Esophagus mucosa (tissue), 1 donor: ENCODE measurements around the gene SCAND1. TPM values are rescaled to one million over a fixed set of nuclear protein-coding genes. Genes with fewer than 3 reads are reported as not detected.
A peak's percentile ranks its signal among the peaks of the same experiment; 100 is the strongest.
"Not testable (repeated sequence)": the region's sequence is repeated elsewhere in the genome, so short reads cannot be mapped to it uniquely, and the experiment has no call there.

ENCODE experiments used
- ATAC-seq: fragments of 200-7000 bp; cut with Tn5 transposase; one replicate; pipeline ENCODE4 v1.9.1; 2020
- total RNA-seq: library from RNA; stranded (reverse); gene quantifications from one replicate; pipeline ENCODE4 v1.2.4, GENCODE V29; 2023
- donor health status: DM: yes; HTN: yes; CAD: no.

The SCAND1 gene
- total RNA-seq, 1 donor from 2014 or later: 47.9 TPM

- ATAC-seq: no peak
Observed at GRCh38 chr20:35956616-35957015, 2.3 kb upstream of the SCAND1 start.

GRCh38 chr20:35954907-35955251 is 577 bp upstream of the SCAND1 start:
- ATAC-seq: no peak

DNA sequence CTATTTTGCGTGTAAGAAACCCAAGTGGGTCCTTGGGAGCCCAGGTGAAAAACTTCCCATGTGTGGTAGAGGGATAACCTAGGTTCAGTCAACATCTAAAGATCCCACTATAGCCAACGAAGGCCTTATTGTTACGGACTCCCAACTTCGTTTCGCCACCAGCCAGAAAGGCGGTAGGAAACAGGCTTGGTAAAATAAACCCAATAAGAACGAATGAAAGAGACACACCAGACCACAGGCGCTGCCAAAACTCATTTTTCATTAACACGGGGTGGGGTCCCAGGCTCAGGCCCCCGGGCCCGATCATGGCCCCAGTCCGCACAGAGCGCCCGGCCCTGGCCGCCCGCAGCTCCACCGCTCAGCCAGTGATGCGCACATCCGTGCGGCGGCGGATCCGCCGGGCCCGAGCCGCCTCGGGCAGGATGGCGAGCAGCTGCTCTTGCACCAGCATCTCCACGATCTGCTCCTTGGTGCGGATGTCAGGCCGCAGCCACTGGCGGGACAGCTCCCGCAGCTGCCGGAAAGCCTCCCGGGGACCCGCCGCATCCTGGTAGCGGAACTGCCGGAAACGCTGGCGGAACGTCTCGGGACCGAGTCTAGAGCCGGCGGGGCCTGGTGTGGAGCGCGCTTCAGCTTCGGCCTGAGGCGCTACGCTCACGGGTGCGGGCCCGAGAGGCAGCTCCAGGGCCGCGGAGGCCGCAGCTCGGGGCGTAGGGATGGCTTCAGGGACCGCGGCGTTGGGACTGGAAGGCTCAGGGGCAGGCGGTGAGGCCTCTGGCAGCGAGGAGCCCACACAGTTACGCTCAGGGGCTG is 709 bp downstream of the SCAND1 start:
- ATAC-seq: peak; percentile 45

- ATAC-seq: no peak
Observed at GRCh38 chr20:35952480-35953386, 1.6 kb downstream of the SCAND1 start.

- ATAC-seq: not testable (repeated sequence)
Observed at GRCh38 chr20:35952080-35952479, 2.2 kb downstream of the SCAND1 start.

- ATAC-seq: no peak
Observed at GRCh38 chr20:35950093-35950492, 4.2 kb downstream of the SCAND1 start.

DNA sequence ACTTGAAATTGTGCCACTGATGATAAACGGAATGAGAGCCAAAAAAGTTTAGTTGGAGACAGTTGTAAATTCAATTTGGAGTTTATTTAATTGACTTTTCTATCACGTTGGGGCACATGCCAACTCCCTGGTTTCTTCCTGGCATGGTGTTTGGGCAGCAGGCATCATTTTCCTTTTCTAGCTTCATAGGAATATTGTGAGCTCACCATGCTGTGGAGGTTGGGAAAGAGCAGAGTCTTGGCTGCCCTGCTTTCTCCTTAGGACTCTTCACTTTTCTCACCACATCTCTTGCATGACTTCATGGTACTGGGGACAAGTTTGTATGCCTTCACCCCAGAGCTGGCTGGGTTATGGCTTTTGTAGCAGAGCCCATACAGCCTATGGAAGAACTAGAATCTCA is 6.4 kb downstream of the SCAND1 start:
- no peak for ATAC-seq

DNA sequence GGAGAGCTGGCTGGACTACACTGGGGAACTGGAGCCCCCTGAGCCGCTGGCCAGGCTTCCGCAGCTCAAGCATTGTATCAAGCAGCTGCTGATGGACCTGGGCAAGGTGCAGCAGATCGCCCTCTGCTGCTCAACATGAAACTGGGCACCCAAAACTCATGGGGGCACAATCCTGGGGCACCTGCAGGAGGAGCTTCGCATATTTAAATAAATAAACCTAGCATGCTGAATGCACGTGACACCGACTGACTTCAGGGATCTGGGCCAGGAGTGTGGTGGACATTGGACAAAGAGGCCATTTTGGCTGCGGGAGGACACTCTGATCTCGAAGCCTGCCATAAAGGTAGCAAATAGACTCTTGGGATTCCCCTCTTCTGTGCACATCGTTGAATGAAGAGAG is 6.8 kb downstream of the SCAND1 start:
- ATAC-seq: peak; percentile 27

DNA sequence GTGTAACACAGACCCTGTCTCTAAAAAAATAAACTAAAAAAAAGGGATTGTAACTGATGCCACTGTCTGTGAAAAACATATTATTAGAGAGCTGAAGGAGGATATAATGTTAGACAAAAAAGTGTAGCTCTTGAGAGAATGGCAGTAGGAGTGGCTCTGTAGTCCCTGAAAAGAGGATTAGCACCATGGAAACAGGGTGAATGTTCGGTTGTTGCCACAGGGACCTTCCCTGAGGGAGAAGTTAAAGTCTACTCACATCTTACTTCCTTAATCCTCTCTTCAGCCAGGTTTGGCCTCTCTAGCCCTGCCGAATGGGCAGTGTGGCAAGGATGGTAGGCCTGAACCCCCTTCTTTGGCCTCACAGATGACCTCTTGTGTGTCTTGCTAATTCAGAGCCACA is 12.1 kb downstream of the SCAND1 start:
- ATAC-seq: no peak

DNA sequence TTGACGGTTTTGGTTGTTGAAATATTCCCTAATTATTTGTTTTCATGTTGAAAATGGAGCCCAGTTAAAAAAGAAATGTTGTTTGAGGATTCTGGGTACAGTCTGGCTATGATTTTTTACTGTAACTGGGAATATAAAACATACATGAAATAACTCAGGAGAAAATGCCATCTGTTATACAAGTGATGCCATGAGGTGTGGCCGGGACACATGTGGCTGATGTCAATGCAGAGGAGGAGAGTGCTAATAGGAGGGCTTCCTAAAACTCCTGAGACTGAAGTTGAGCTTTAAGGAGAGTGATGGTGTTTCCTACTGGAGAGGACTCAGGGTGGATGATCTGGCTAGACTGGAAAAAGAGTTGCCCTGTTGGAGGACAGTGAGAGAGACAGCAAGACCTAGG is 12.7 kb downstream of the SCAND1 start:
- no peak for ATAC-seq

- no peak for ATAC-seq
Observed at GRCh38 chr20:35939264-35939663, 15.0 kb downstream of the SCAND1 start.

DNA sequence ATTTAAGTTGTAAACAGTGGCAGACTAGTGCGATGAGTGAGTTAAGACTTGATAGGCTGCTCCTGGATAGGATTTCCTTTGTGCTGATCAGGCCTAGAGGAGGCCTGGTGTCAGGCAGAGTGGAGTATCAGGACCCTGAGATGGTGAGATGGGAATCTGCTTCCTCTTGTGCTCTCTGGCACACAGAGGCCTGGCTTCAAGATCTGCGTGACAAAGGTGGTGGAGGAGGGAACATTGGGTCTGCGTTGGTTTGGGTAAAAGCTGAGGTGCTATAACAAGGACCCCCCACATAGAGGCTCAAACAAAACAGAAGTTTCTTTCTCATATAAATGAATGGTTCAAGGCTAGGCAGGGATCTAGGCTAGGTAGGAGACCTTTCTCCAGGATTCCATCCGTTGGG is 20.3 kb downstream of the SCAND1 start:
- no peak for ATAC-seq

DNA sequence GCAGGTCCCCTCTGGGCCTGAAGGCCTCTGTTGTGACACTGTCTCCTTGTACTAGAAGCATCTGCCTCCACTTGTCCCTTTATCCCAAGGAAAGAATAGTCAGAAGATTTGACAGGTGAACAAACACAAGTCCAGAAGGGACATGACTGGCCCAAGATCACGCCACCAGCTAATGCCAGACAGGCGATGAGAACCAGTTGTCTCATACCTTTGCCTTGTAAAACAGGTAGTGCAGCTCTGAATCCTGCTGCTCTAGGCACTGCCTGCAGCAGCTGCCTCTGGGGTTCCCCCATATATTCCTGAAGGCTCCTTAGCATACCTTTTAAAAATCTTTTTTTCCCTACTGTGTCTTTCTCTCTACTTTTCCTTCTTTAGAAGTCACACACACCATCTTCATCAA is 25.0 kb downstream of the SCAND1 start:
- ATAC-seq: peak; percentile 74

DNA sequence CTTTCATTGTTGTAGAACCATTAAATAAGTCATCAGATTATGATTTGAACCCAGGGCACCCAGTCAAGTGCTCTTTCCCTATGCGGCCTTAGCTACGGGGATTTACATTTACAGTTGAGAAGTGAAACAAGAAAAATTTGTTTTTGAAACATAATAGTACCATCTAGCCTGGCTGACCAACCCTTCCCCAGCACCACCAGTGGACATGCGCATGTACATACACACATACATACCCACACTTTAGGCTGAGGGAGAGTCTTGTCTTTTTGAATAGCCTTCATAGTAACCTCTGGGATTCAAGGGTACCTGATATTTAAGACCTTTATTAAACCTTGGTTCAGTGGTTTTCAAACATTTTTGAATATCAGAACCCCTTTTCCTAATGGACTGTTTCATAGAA is 33.8 kb downstream of the SCAND1 start:
- ATAC-seq: no peak

GRCh38 chr20:35918021-35918420 is 36.3 kb downstream of the SCAND1 start:
- no peak for ATAC-seq

GRCh38 chr20:35917077-35917476 is 37.2 kb downstream of the SCAND1 start:
- no peak for ATAC-seq

- ATAC-seq: no peak
Observed at GRCh38 chr20:35912881-35913280, 41.4 kb downstream of the SCAND1 start.

DNA sequence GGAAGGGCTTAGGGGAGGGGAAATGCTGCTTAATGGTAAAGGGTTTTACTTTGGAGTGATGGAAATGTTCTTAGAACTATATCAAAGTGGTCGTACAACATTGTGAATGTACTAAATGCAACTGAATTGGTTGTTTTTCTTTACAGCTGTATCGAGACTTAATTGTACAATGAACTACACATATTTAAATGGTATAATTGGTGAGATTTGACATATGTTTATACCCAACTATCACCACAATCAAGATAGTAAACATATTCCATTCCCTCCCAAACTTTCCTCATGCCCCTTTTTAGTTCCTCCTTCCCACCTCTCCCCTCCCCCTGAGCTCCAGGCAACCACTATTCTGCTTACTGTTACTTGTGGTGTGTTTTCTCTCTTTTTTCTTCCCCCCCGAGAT is 44.0 kb downstream of the SCAND1 start:
- ATAC-seq: no peak

DNA sequence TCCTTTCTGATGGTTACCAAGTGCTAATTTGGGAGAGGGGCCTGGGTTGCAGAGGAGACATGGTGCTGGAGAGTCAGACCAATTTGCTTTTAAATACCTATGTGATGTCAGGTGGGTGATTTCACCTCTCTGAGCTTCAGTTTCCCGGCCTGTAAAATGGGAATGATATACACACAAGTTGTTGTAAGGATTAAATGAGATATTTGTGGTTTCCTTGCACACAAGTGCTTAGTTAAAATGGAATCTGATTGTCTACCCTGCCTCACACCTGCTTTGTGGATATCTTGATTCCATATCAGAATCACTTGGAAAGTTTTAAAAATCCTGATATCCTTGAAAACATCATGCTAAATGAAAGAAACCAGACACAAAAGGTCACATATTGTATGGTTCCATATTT is 44.5 kb downstream of the SCAND1 start:
- ATAC-seq: no peak

- no peak for ATAC-seq
Observed at GRCh38 chr20:35909176-35909575, 45.1 kb downstream of the SCAND1 start.

DNA sequence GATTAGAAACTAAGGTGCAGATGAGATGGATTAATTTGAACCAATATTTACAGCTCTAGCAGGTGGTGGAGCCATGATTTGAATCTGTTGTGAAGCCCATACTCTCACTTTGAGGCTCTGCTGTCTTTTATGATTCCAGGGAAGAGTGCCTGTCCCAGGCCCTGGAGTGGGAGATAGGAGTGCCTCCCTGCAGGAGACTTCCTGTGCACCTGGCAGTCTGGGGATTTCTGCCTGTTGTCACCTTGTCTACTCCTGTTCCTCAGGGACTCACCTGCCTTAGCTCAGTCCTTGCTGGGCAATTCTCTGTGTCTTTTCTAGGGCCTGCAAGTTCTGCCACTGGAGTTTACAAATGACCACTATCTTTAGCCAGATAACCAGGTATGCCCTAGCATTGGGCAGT is 46.3 kb downstream of the SCAND1 start:
- ATAC-seq: no peak

- peak; percentile 11 for ATAC-seq
Observed at GRCh38 chr20:35907017-35907701, 47.1 kb downstream of the SCAND1 start.

DNA sequence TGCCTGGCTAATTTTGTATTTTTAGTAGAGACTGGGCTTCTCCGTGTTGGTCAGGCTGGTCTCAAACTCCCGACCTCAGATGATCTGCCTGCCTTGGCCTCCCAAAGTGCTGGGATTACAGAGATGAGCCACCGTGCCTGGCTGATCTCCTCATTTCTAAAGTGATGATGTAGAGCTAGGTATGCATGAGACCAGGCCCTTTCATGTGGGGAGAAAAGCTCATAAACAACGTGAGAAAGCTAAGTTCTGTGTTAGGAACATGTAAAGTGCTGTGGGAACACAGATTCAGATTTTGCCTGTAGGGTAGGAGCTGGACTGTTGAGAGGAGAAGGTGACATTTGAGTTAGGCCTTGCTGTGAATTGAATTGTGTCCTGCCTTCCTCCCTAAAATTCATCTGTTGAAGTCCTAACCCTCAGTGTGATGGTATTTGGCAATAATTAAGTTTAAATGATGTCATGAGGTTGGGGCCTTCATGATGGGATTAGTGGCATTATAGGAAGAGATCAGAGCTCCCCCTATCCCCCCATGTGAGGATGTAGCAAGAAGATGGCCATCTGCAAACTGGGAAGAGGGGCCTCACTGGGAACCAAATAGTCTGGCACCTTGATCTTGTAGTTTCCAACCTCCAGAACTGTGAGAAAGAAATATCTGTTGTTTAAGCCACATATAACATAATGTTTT is 49.2 kb downstream of the SCAND1 start:
- ATAC-seq: no peak
